HTR-8/SVneo (cell line): ENCODE results near the gene CCDC120.
A peak's percentile ranks its signal among the peaks of the same experiment; 100 is the strongest.

ENCODE experiments used
- DNase-seq: peaks from one replicate; pipeline ENCODE4 v3.0.0; 2011; ENCODE audit warnings: low spot score, mixed read lengths; ENCODE audit not compliant: insufficient read length
- FAIRE-seq: peaks from 2 replicates; lab custom pipeline; 2011; peaks lifted over from hg19 to GRCh38; lab: Jason Lieb, UNC

CCDC120 gene

GRCh38 chrX:49058794-49059193 is at the start of gene CCDC120:
Gene CCDC120 (plus strand): TSS chrX:49058999. CDS start chrX:49062042, 3,043 bp downstream.
- no peak for FAIRE-seq
- DNase-seq: no peak

- FAIRE-seq (no peak), DNase-seq (no peak)
These were observed 39.7 kb upstream of the CCDC120 start for GRCh38 chrX:49019050-49019449.

GRCh38 chrX:49019599-49020249 is 39.1 kb upstream of the CCDC120 start:
- no peak for FAIRE-seq

GRCh38 chrX:49029876-49030275 is 28.9 kb upstream of the CCDC120 start:
- no peak for DNase-seq
- no peak for FAIRE-seq

More at GRCh38 chrX:49019599-49020249, 39.1 kb upstream of the CCDC120 start:
- DNase-seq: no peak

- FAIRE-seq (no peak), DNase-seq (no peak)
These were observed 28.5 kb upstream of the CCDC120 start for GRCh38 chrX:49030283-49030682.

- FAIRE-seq: no peak
- DNase-seq: no peak
These were observed 20.8 kb upstream of the CCDC120 start for GRCh38 chrX:49037883-49038475.

GRCh38 chrX:49039598-49040375 is 19.0 kb upstream of the CCDC120 start:
- FAIRE-seq: no peak
- DNase-seq: peak; percentile 71

GRCh38 chrX:49040376-49040955 is 18.3 kb upstream of the CCDC120 start:
- DNase-seq (no peak), FAIRE-seq (no peak)

GRCh38 chrX:49041744-49042580 is 16.8 kb upstream of the CCDC120 start:
- FAIRE-seq (no peak), DNase-seq (no peak)

- DNase-seq (no peak), FAIRE-seq (no peak)
These were observed 16.1 kb upstream of the CCDC120 start for GRCh38 chrX:49042581-49043219.

GRCh38 chrX:49043220-49043986 is 15.4 kb upstream of the CCDC120 start, which contains the start of gene TFE3:
Gene TFE3 (minus strand): TSS chrX:49043357. CDS start chrX:49043226, 131 bp downstream.
- DNase-seq (peak; percentile 81), FAIRE-seq (peak; percentile 82)

- FAIRE-seq (no peak), DNase-seq (no peak)
These were observed 14.9 kb upstream of the CCDC120 start for GRCh38 chrX:49043987-49044281.

- FAIRE-seq (no peak), DNase-seq (peak; percentile 71)
These were observed 5.4 kb upstream of the CCDC120 start for GRCh38 chrX:49053223-49054072.

- no peak for FAIRE-seq
These were observed 4.6 kb upstream of the CCDC120 start for GRCh38 chrX:49054073-49054762.

GRCh38 chrX:49059201-49059600 is 402 bp downstream of the CCDC120 start:
- DNase-seq (no peak), FAIRE-seq (no peak)

More at GRCh38 chrX:49054073-49054762, 4.6 kb upstream of the CCDC120 start:
- DNase-seq: no peak

- FAIRE-seq (no peak), DNase-seq (no peak)
These were observed 884 bp downstream of the CCDC120 start for GRCh38 chrX:49059681-49060085.

GRCh38 chrX:49060914-49061313 is 2.1 kb downstream of the CCDC120 start:
- DNase-seq (no peak), FAIRE-seq (no peak)
